ENCODE data around the gene GFER. TPM values are rescaled to one million over a fixed set of nuclear protein-coding genes. Genes with fewer than 3 reads are reported as not detected.
"Not testable (repeated sequence)": the region's sequence is repeated elsewhere in the genome, so short reads cannot be mapped to it uniquely, and the experiment has no call there.

The GFER gene
- total RNA-seq, 2 donors from 2014 or later, result 40.3 to 45.5 TPM

DNA sequence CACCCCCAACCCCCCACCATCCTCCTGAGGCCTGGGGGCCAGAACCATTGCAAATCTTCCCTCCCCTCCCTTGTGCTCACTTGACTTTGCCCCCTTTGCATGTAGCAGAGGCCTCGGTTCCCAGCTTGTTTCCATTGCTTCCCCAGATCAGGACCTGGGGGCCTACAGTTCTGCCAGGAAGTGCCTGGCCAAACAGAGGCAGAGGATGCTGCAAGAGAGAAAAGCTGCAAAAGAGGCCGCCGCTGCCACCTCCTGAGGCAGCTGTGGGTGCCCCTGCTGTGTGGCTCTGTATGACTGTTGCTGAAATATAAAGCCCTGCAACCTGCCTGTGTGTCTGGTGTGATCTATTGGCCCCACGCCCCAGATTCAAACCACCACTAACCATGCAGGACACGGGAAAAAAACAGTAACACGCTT lies 22.3 kb upstream of the GFER start:
- DNase-seq, result peak; percentile 73
- Histone ChIP-seq H3K27ac (ENCODE audit: low read depth, low read length) (no peak overlapping the region), H3K27me3 (ENCODE audit: control insufficient read depth, insufficient read depth, low read length, poor library complexity, severe bottlenecking) (no peaks in the 10 kb centered on the region), H3K9ac (ENCODE audit: extremely low read depth, low read length, poor library complexity, severe bottlenecking) (no peak overlapping the region), H3K36me3 (ENCODE audit: control insufficient read depth, insufficient read depth, low read length) (peaks cover 24% of the 10 kb centered on the region), H3K4me3 (ENCODE audit: low read length) (no peak overlapping the region), H3K4me1 (ENCODE audit: control insufficient read depth, insufficient read depth, low read length) (peaks cover 2% of the 10 kb centered on the region), H3K9me3 (ENCODE audit: control insufficient read depth, low read length) (no peaks in the 10 kb centered on the region)
- H3K27me3 Mint-ChIP-seq (ENCODE audit: insufficient read depth), result peaks cover 16% of the 10 kb centered on the region
- peaks cover 5% of the 10 kb centered on the region for H3K9me3 Mint-ChIP-seq
- peak overlapping the region; percentile 93 for H3K4me3 Mint-ChIP-seq
- H3K36me3 Mint-ChIP-seq (ENCODE audit: low read depth), result peaks cover 33% of the 10 kb centered on the region
- H3K27ac Mint-ChIP-seq, result peak overlapping the region; percentile 66
- TF ChIP-seq, protein P1, sequence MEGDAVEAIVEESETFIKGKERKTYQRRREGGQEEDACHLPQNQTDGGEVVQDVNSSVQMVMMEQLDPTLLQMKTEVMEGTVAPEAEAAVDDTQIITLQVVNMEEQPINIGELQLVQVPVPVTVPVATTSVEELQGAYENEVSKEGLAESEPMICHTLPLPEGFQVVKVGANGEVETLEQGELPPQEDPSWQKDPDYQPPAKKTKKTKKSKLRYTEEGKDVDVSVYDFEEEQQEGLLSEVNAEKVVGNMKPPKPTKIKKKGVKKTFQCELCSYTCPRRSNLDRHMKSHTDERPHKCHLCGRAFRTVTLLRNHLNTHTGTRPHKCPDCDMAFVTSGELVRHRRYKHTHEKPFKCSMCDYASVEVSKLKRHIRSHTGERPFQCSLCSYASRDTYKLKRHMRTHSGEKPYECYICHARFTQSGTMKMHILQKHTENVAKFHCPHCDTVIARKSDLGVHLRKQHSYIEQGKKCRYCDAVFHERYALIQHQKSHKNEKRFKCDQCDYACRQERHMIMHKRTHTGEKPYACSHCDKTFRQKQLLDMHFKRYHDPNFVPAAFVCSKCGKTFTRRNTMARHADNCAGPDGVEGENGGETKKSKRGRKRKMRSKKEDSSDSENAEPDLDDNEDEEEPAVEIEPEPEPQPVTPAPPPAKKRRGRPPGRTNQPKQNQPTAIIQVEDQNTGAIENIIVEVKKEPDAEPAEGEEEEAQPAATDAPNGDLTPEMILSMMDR (conservative IDR thresholded peaks at IDR 0.05), result no peak
- peaks cover 35% of the 10 kb centered on the region for H3K4me1 Mint-ChIP-seq
- 71 to 78% methylated on average over 1 to 6 of the region's 6 CpGs for WGBS, 2 experiments (ENCODE audit: insufficient coverage in 1 of 2, insufficient read length in 1 of 2)

DNA sequence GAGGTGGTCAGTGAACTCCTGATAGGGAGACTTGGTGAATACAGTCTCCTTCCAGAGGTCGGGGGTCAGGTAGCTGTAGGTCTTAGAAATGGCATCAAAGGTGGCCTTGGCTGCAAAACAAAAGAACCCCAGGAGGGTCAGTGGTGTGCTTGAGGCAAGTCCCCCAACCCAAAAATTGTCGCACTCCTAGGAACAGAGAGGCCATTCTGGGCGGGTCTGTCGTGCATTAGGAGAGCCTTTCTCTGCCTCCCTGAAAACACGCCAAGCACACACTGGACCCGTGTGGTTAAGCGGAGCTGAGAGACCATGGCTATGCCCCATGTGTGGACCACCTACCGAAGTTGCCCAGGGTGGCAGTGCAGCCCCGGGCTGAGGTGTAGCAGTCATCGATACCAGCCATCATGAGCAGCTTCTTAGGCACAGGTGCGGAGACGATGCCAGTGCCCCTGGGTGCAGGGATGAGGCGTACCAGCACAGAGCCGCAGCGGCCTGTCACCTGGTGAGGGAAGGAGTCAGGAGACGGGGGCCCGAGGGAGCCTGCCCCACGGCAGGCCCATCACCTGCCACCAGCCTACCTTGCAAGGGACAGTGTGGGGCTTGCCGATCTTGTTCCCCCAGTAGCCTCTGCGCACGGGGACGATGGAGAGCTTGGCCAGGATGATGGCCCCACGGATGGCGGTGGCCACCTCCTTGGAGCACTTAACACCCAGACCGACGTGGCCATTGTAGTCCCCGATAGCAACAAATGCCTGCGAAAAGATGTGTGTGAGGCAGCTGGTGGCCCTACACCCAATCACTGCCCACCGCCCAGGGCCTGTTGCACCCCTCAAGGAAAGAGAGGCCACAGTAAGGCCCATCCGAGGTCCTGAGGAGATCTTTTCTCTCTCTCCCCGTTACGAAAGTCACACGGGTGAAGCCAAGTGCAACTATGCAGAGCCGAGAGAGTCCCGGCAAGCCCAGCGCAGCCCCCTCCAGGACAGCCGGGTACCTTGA lies 21.5 kb upstream of the GFER start:
- peaks cover 35% of the 10 kb centered on the region for H3K4me1 Mint-ChIP-seq
- H3K4me3 Mint-ChIP-seq, result peak overlapping the region; percentile 93
- not testable (repeated sequence) for DNase-seq; H3K27ac ChIP-seq (ENCODE audit: low read depth, low read length); H3K27me3 ChIP-seq (ENCODE audit: control insufficient read depth, insufficient read depth, low read length, poor library complexity, severe bottlenecking); H3K27me3 Mint-ChIP-seq (ENCODE audit: insufficient read depth); H3K9me3 Mint-ChIP-seq; H3K9me3 ChIP-seq (ENCODE audit: control insufficient read depth, low read length); H3K4me1 ChIP-seq (ENCODE audit: control insufficient read depth, insufficient read depth, low read length)
- WGBS, 2 experiments (ENCODE audit: insufficient coverage in 1 of 2, insufficient read length in 1 of 2), result 83 to 89% methylated on average over 4 to 37 of the region's 37 CpGs
- H3K4me3 ChIP-seq (ENCODE audit: low read length), result peak overlapping the region; percentile 93
- peaks cover 24% of the 10 kb centered on the region for H3K36me3 ChIP-seq (ENCODE audit: control insufficient read depth, insufficient read depth, low read length)
- peaks cover 33% of the 10 kb centered on the region for H3K36me3 Mint-ChIP-seq (ENCODE audit: low read depth)
- H3K27ac Mint-ChIP-seq, result peak overlapping the region; percentile 83
- H3K9ac ChIP-seq (ENCODE audit: extremely low read depth, low read length, poor library complexity, severe bottlenecking), result peak overlapping the region; percentile 96

DNA sequence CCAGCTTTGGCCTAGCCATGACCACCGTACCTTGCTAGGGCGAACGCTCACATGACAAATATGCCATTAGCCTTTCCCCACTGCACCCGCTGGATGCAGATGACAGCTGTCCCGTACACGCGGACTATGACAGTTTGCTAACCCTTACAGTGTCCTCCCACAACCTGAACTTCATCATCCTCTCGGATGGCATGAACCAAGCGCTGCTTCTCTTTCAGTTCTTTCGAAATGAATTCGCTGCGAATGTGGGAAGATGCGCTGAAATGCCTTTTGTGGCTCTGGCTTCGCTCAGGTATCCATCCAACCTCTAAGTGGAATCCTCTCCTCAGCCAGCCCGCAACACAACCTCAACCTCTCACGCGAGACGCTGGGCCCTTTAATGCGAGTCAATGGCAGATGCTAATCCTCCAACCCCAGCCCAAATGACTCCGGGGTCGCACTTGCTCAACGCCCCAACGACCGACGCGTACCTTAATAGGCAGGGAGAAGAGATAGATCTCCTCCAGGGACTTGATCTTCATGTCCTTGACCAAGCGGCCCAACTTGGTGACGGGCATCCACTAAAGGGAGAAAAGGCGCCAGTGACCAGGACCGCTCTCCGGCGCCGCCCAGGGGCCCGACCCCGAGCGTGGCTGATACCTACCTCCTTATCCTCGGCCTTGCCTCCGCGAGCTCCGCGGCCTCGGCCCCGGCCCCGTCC lies 20.0 kb upstream of the GFER start:
- H3K27me3 Mint-ChIP-seq (ENCODE audit: insufficient read depth), result peaks cover 3% of the 10 kb centered on the region
- 2 to 4% methylated on average over 14 to 36 of the region's 44 CpGs for WGBS, 2 experiments (ENCODE audit: insufficient coverage in 1 of 2, insufficient read length in 1 of 2)
- TF ChIP-seq, protein P1 (conservative IDR thresholded peaks at IDR 0.05), result peak; percentile 24

More for the DNA sequence above, 20.0 kb upstream of the GFER start:
- peaks cover 35% of the 10 kb centered on the region for H3K4me1 Mint-ChIP-seq
- H3K4me1 ChIP-seq (ENCODE audit: control insufficient read depth, insufficient read depth, low read length), result peaks cover 2% of the 10 kb centered on the region
- peaks cover 33% of the 10 kb centered on the region for H3K36me3 Mint-ChIP-seq (ENCODE audit: low read depth)
- H3K4me3 Mint-ChIP-seq, result peak overlapping the region; percentile 93
- H3K27ac ChIP-seq (ENCODE audit: low read depth, low read length), result peak overlapping the region; percentile 92
- H3K9ac ChIP-seq (ENCODE audit: extremely low read depth, low read length, poor library complexity, severe bottlenecking), result peak overlapping the region; percentile 96
- no peak for DNase-seq
- H3K27ac Mint-ChIP-seq, result peak overlapping the region; percentile 83
- H3K36me3 ChIP-seq (ENCODE audit: control insufficient read depth, insufficient read depth, low read length), result peaks cover 24% of the 10 kb centered on the region
- H3K9me3 Mint-ChIP-seq, result no peaks in the 10 kb centered on the region
- H3K4me3 ChIP-seq (ENCODE audit: low read length), result peak overlapping the region; percentile 93
- H3K27me3 ChIP-seq (ENCODE audit: control insufficient read depth, insufficient read depth, low read length, poor library complexity, severe bottlenecking), result no peaks in the 10 kb centered on the region
- H3K9me3 ChIP-seq (ENCODE audit: control insufficient read depth, low read length), result no peaks in the 10 kb centered on the region

All from endodermal cell (in vitro differentiated cells).